Thymus (tissue), 11 donors: Measurements from ENCODE around the gene NFATC3. TPM values are rescaled to one million over a fixed set of nuclear protein-coding genes. Genes with fewer than 3 reads are reported as not detected.
A peak's percentile ranks its signal among the peaks of the same experiment; 100 is the strongest.

Experiments
- DNase-seq, 9 donors: peaks; one replicate each; pipeline ENCODE4 v3.0.0-alpha.2; 2013; ENCODE audit warnings: low spot score in 9 of 9, low read depth in 6 of 9, missing footprints in 1 of 9
- H3K27ac ChIP-seq, 2 donors: one replicate each; pipeline ENCODE4 v1.5.1; 2013; ENCODE audit warnings: control low read depth in 1 of 2, low read depth in 1 of 2, low read length in 1 of 2, mild to moderate bottlenecking in 1 of 2, moderate library complexity in 1 of 2
- H3K27me3 ChIP-seq, 2 donors: one replicate each; pipeline ENCODE4 v1.5.1; 2013; ENCODE audit warnings: low read length in 1 of 2; ENCODE audit not compliant: control insufficient read depth in 2 of 2, insufficient read depth in 1 of 2
- H3K36me3 ChIP-seq, 2 donors: one replicate each; pipeline ENCODE4 v1.5.1; 2013; ENCODE audit warnings: low read length in 1 of 2, mild to moderate bottlenecking in 1 of 2, moderate library complexity in 1 of 2; ENCODE audit not compliant: control insufficient read depth in 2 of 2, insufficient read depth in 2 of 2
- H3K4me1 ChIP-seq, 2 donors: one replicate each; pipeline ENCODE4 v1.5.1; 2013; ENCODE audit warnings: low read length in 2 of 2; ENCODE audit not compliant: control insufficient read depth in 2 of 2, insufficient read depth in 2 of 2
- H3K4me3 ChIP-seq, 2 donors: one replicate each; pipeline ENCODE4 v1.5.1; 2013; ENCODE audit warnings: low read length in 2 of 2, control low read depth in 1 of 2, mild to moderate bottlenecking in 1 of 2
- H3K9me3 ChIP-seq, 2 donors: one replicate each; pipeline ENCODE4 v1.5.1; 2013; ENCODE audit warnings: low read length in 1 of 2, mild to moderate bottlenecking in 1 of 2; ENCODE audit not compliant: control insufficient read depth in 2 of 2, insufficient read depth in 1 of 2
- WGBS: extraction: QIAGEN DNeasy Blood & Tissue Kit; methylation state at CpG from one replicate; pipeline ENCODE4 v1.1.7; 2013; 5-methylcytosine and 5-hydroxymethylcytosine counted together
- polyA plus RNA-seq: library from polyadenylated mRNA; stranded (reverse); fragments of 200-250 nt; gene quantifications from one replicate; pipeline ENCODE4 v1.2.3, GENCODE V29; 2013
- total RNA-seq: library from RNA; stranded (reverse); fragments of 120-200 nt; gene quantifications from one replicate; pipeline ENCODE4 v1.2.4, GENCODE V29; 2013
- donor health status: healthy.

Gene NFATC3
- total and polyA plus RNA-seq, 2 donors, result 37.4 to 149 TPM

DNA sequence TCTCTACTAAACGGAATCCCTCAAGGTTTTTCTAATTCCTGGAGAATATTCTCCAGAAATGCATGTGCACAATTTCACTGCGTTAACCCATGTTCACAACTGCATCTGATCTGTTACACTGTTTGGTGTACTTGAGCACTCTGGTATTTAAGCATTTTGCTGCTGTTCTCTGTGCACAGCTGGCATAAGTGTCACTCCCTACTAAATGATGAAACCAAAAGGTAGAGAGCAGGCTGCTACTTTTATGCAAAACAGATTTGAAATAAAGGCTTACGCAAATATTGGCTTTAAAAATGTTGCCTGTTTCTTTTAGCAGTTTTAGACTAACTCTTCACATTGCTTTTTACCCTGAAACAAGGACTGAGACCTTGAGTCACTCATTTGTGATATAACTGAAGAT, 109.1 kb downstream of the NFATC3 start:
- peaks cover 26 to 77% of the 10 kb centered on the region in 2 donors for H3K36me3 ChIP-seq

DNA sequence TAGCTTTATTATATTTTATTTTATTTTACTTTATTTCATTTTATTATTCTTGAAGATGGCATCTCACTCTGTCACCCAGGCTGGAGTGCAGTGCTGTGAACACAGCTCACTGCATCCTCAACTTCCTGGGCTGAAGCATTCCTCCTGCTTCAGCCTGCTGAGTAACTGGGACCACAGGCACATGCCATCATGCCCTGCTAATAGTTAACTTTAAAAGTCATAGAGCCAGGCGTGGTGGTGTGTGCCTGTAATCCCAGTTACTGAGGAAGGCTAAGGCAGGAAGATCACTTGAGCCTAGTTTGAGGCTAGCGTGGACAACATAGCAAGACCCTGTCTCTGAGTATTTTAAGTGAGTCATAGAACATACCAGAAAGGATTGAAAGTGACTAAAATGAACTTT, 112.1 kb downstream of the NFATC3 start:
- H3K36me3 ChIP-seq, result peaks cover 7 to 48% of the 10 kb centered on the region in 2 donors
- 98% methylated on average over 2 of the region's 2 CpGs for WGBS
- no peak for DNase-seq
- H3K27ac ChIP-seq, result peak overlapping the region in 1 of 2 donors; percentile 52
- peaks cover 29 to 82% of the 10 kb centered on the region in 2 donors for H3K4me1 ChIP-seq
- no peaks in the 10 kb centered on the region for H3K9me3 ChIP-seq
- H3K27me3 ChIP-seq, result no peaks in the 10 kb centered on the region
- no peak overlapping the region for H3K4me3 ChIP-seq

More for the DNA sequence above, 109.1 kb downstream of the NFATC3 start:
- H3K4me1 ChIP-seq, result peaks cover 21 to 69% of the 10 kb centered on the region in 2 donors
- no peak overlapping the region for H3K4me3 ChIP-seq
- peak overlapping the region; percentile 66 to 93 for H3K27ac ChIP-seq
- 71% methylated on average over 3 of the region's 3 CpGs for WGBS
- peak in 4 of 9 donors; percentile 35 to 77 (median 44) for DNase-seq
- H3K27me3 ChIP-seq, result no peaks in the 10 kb centered on the region
- H3K9me3 ChIP-seq, result no peaks in the 10 kb centered on the region

DNA sequence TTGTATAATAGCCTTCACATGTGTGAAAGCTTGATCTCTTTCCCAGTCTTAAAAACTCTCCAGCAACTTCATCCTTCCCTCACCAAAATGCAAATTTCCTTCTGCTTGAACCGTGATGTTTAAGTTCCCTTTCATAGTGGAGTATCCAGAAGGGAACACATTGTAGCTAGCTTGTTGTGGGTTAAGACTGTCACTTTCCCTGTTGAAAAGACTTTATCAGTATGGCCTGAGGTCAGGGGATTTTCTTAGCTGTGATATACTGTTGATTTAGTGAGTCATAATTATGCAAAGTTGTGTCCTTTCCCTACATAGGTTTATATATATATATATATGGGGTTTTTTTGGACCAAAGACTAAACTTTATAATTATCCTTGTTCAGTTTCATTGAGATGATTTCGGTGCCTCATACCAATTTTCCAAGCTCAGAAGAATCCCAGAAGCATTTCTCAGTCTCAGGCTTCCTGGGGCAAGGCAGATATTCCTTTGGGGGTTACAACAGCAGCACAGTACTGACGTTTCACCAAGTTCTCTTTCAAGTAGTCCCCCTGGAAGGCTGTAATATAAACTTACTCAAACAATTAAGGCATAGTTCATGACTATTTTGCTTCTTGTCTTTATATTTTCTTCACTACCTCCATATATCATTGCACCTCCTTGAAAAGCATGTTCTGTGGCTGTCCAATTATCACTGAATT, 115.1 kb downstream of the NFATC3 start:
- no peak for DNase-seq
- Histone ChIP-seq H3K27ac (peak overlapping the region; percentile 77 to 96), H3K4me1 (peaks cover 39 to 79% of the 10 kb centered on the region in 2 donors), H3K36me3 (peaks cover 4 to 40% of the 10 kb centered on the region in 2 donors), H3K4me3 (no peak overlapping the region), H3K27me3 (no peaks in the 10 kb centered on the region), H3K9me3 (no peaks in the 10 kb centered on the region)
- WGBS, result 73% methylated on average over 3 of the region's 3 CpGs

DNA sequence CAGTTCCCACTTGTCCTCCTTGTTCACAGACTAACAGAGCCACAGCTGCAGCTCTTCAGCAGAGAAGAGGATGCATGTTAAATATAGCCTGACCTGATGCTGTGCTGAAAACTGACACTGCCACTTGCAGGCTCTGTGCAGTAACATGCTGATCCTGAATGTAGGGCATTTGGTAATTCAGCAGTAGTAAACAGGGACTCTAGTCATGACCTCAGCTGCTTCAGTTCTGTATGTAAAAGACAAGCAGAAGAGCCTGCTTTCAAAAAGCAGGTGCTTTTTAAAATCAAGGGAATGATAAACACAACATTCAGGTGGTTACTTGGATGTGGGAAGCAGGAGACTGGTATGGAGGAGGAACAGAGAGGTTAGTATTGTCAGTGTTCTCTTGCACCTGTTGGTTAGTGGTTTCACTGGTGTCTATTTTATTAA, 116.9 kb downstream of the NFATC3 start:
- Histone ChIP-seq H3K4me1 (peaks cover 41 to 73% of the 10 kb centered on the region in 2 donors), H3K9me3 (no peaks in the 10 kb centered on the region), H3K4me3 (no peak overlapping the region), H3K27ac (peak overlapping the region; percentile 68 to 96), H3K36me3 (peaks cover 4 to 39% of the 10 kb centered on the region in 2 donors), H3K27me3 (no peaks in the 10 kb centered on the region)
- DNase-seq, result peak; percentile 73 to 93 (median 86)

DNA sequence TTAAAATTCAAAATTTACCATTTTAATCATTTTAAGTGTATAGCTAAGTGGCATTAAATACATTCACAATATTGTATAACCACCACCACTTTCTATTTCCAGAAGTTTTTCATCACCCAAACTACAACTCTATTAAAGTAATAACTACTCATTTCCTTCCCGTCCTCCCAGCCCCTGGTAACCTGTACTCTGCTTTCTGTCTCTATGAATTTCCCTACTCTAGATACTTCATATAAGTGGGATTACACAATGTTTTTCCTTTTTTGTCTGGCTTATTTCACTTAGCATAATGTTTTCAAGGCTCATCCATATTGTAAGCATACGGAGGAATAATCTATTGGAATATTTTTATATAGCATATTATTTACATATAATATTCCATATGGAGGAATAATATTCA, 121.1 kb downstream of the NFATC3 start:
- no peak overlapping the region for H3K4me3 ChIP-seq
- H3K4me1 ChIP-seq, result peaks cover 35 to 75% of the 10 kb centered on the region in 2 donors

DNA sequence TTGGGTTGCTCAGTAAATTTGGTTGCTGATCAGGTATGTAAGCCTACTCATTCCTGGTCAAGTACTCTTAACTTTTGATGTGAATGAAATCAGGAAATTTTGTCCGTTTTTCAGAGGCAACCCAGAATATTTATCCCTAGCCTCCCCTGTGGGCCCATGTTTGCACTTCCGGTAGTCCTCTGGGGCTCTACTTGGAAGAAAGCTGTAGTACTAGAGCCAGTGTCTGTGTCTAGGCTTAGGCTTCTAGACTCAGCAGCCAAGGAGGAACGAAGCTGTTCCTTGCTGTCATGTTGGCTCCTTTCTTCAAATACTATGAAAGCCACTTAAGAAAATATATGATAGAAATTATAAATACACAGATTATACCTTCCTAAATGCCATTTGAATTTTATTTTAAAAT, 129.6 kb downstream of the NFATC3 start:
- WGBS, result 95% methylated on average over 3 of the region's 3 CpGs
- peaks cover 35 to 70% of the 10 kb centered on the region in 2 donors for H3K4me1 ChIP-seq
- no peak for DNase-seq
- H3K36me3 ChIP-seq, result peaks cover 5 to 56% of the 10 kb centered on the region in 2 donors
- no peaks in the 10 kb centered on the region for H3K27me3 ChIP-seq
- no peaks in the 10 kb centered on the region for H3K9me3 ChIP-seq
- H3K4me3 ChIP-seq, result no peak overlapping the region
- H3K27ac ChIP-seq, result peak overlapping the region; percentile 54 to 59

More for the DNA sequence above, 121.1 kb downstream of the NFATC3 start:
- no peaks in the 10 kb centered on the region for H3K27me3 ChIP-seq
- DNase-seq, result no peak
- no peaks in the 10 kb centered on the region for H3K9me3 ChIP-seq
- peaks cover 17 to 53% of the 10 kb centered on the region in 2 donors for H3K36me3 ChIP-seq
- 94% methylated on average over 2 of the region's 2 CpGs for WGBS
- H3K27ac ChIP-seq, result peak overlapping the region in 1 of 2 donors; percentile 96

DNA sequence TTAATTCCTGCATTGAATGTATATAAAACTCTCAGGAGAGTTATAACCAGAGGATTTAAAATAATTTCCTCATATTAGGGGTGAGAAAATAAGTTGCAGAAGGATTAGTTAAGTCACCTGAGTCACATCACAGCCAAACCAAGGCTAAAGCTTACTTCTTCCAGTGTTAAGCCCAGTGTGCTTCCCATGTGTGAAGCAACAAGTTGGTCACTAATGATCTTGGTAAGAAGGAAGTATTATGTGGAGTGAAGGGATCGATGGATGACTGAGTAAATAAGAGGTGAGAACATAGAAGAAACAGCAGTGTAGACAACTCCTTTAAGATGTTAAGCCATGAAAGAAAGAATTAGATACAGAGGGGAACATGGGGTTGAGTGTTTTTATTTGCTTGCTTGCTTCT, 130.1 kb downstream of the NFATC3 start:
- H3K27me3 ChIP-seq, result no peaks in the 10 kb centered on the region
- no peaks in the 10 kb centered on the region for H3K9me3 ChIP-seq
- H3K36me3 ChIP-seq, result peaks cover 3 to 59% of the 10 kb centered on the region in 2 donors
- 100% methylated on average over 1 of the region's 1 CpG for WGBS
- H3K4me1 ChIP-seq, result peaks cover 38 to 71% of the 10 kb centered on the region in 2 donors
- no peak for DNase-seq
- no peak overlapping the region for H3K4me3 ChIP-seq
- H3K27ac ChIP-seq, result peak overlapping the region; percentile 2 to 46

DNA sequence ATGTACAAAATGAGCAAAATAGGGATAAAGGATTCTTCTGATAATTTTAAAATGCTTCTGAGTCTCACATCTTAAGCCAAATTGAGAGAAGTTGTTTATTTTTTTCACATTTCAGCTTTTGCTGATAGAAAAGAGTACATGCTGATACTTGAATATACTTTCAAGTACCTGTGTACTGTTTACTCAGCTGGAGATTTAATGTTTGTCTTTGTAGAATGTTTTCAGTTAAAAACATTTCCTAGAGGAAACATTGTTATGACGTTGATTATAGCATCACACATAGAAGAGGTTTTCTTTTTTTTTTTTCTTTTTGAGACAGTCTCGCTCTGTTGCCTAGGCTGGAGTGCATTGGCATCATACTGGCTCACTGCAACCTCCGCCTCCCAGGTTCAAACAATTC, 131.1 kb downstream of the NFATC3 start:
- DNase-seq, result no peak
- peaks cover 44 to 75% of the 10 kb centered on the region in 2 donors for H3K4me1 ChIP-seq
- peaks cover 3 to 67% of the 10 kb centered on the region in 2 donors for H3K36me3 ChIP-seq
- peak overlapping the region in 1 of 2 donors; percentile 48 for H3K27ac ChIP-seq
- no peaks in the 10 kb centered on the region for H3K9me3 ChIP-seq
- no peaks in the 10 kb centered on the region for H3K27me3 ChIP-seq
- WGBS, result 84% methylated on average over 3 of the region's 3 CpGs
- no peak overlapping the region for H3K4me3 ChIP-seq

DNA sequence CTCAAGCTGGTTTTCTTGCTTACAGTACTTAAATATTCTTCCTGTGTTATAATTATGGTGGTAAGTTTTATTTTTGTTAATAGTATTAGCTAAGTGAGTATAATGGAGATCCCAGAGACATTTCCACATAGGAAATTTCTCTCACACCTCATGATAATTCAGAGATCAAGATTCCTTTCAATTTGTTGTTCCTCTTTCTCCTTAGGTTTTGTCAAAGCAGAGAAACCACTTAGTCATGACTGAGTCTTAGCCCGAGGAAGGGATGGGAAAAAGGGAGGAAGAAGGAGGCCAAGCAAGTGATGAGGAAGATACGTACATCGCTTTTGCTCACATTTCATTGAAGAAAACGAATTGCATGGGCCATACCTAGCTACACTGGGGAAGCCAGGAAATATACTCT, 132.3 kb downstream of the NFATC3 start:
- WGBS, result 89% methylated on average over 4 of the region's 4 CpGs
- Histone ChIP-seq H3K36me3 (peaks cover 3 to 72% of the 10 kb centered on the region in 2 donors), H3K4me3 (no peak overlapping the region), H3K27ac (peak overlapping the region; percentile 69 to 76), H3K9me3 (no peaks in the 10 kb centered on the region), H3K27me3 (no peaks in the 10 kb centered on the region), H3K4me1 (peaks cover 45 to 78% of the 10 kb centered on the region in 2 donors)
- no peak for DNase-seq
